SKM-1 treated with dmso at 0.1 percent for 144 hours (cell line): ENCODE data around the gene DAB2IP.

Experiments
- DNase-seq: peaks from one replicate; lab custom pipeline; 2025; ENCODE audit not compliant: unreplicated experiment; lab: John Stamatoyannopoulos, UW

The DAB2IP gene

DNA sequence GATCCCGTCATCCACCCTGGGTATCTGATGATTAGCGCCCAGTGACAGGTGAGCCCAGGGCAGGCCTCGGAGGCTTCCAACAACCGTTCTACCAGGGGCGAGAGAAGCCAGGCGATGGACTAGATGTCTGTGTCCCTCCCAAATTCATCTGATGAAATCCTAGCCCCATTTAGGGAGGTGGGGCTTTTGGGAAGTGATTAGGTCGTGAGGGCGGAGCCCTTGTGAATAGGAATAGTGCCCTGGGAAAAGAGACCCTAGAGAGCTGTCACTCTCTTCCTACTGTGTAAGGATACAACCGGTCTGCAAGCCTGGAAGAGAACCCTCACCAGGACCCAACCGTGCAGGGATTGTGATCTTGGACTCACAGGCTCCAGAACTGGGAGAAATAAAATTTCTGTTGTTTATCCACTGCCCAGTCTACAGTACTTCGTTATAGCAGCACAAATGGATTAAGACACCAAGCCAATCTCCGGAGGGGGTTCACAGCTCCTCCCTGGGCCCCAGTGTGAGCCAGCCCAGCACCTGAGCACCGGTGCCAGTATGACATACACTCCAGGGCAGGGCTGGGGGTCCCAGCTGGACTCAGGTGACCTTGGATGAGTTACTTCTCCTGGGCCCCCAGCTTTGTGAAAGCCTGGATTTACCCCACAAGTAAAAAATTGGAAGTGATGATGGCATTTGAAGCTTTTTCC is 162.2 kb downstream of the DAB2IP start:
- no peak for DNase-seq

DNA sequence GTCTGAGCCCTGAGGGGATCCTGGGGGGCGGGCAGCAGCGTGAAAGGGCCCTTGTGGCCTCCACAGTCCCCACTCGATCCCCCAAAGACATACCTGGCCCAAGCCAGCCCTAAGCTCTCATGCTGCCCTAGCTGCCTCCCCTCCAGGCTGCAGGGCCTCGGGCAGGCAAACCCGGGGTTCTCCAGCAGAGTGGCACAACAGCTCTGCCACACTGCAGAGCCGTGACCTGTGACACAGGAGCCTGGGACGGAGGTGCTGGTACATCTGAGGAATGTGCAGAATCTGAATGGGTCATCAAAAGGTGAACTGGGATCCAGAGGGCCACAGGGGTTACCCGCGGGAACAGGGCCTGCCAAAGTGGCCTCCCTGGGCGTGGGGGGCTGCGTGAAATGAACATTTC is 163.2 kb downstream of the DAB2IP start:
- no peak for DNase-seq

DNA sequence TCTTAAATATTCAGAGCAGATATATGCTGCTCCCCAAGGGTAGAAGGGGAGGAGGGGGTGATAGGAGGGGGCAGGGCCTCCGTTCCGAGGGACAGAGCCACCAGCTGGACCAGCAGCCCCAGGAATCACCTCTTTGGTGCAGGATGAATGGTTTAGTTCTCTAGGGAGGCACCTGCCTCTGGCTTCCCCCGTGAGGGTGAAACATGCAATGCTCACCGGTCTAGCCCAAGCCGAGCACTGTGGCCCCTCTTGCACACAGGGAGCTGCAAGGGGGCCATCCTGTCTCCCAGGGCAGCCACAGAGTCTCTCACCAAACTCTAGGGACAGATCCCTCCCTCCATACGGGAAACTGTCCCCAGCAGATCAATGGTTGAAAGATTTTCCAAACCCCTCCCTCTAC is 163.7 kb downstream of the DAB2IP start:
- DNase-seq: no peak

DNA sequence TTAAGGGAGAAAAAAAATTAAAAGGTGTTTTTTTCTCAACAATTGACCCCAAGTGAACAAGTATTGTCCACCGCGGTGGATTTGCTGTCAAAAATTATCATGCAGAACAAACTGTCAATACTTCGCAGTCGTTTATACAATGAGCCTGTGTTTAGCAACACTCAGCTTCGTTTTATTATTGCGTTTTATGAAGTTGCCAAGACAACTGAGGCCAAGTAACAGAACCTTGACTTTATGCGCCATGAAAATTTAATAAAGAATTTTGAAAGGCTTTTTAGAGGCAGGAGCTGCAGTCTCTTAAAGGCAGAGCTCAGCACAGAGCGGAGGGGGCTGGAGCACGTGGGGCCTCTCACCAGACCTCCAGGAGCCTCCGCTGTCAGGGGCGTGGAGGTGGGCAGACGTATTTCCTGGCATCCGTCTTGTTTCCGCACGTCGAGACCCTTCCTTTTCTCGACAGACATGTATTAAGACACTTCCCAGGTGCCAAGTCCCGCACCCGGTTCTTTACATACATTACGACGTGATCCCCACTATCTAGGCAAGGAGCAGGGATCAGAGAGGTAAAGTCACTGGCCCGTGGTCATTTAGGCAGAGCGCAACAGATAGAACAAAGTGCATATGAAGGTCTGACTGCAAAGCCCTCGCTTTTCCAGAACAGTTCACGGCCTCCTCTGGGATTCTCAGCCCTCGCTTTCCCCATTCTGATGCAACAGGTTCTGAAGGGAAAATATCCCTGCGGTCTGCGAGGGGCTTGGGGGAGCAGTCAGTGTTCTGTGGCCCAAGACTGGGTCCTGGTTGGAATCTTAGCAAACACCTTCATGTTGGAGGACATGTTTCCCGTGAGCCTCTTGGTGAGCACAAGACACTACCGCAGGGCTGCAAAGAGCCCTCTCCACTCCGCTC is 164.4 kb downstream of the DAB2IP start:
- no peak for DNase-seq

DNA sequence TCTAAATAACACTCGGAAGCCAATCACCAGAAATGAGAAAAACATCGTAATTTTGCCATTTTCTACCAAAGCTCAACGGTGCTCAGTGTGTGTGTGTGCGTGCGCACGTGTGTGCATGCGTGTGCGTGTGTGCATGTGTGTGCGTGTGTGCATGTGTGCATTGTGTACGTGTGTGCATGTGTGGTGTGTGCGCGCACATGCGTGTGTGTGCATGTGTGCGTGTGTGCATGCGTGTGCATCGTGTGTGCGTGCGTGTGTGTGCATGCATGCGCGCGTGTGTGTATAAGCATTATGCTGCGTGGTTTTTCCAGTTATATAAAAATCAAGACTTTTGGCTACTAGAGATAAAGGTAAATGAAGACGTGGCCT is 165.0 kb downstream of the DAB2IP start:
- no peak for DNase-seq

DNA sequence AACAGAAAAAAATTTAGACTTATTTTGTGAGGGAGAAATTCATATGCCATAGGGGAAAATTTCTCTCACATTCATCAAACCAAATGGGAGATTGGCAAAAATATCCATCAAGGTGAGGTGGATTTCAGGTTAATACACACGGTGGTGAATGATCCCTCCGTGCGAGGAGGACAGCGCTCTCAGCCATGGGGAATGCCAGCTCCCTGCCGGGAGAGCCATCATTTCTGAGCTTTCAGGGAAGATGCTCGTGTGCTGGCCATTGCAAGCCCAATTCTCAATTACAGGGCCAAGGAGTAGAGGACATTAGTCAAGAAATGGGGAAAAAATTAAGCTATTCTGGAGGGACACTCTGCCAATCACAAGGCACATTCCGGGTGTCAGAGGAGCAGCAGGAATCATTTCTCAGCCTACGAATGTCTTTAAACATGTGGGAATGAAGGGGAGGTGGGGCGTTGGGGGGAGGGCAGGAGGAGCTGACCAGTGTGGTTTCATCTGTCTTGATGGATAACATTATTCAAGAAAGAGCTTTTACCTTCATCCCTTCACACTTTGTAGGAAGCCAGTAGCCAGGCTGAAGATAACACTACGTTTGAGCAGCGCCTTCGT is 165.5 kb downstream of the DAB2IP start:
- DNase-seq: no peak

DNA sequence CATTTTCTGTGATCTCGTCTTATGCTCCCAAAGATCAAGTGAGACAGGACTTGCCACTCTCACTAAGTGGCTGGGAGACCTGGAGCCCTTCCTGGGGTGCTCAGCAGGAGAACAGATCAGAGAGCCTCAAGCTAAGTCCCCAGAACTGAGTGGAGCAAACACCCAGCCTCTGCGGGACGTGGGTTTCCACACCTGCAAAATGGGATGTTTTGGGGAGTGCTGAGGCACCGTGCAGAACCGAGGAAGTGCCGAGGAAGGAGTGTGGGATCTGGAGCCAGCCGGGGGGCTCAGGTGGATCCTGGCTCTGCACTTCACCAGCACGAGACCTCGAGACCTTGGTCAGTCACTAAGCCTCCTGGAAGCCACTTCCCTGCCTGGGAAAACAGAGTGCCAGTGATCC is 166.0 kb downstream of the DAB2IP start:
- no peak for DNase-seq

DNA sequence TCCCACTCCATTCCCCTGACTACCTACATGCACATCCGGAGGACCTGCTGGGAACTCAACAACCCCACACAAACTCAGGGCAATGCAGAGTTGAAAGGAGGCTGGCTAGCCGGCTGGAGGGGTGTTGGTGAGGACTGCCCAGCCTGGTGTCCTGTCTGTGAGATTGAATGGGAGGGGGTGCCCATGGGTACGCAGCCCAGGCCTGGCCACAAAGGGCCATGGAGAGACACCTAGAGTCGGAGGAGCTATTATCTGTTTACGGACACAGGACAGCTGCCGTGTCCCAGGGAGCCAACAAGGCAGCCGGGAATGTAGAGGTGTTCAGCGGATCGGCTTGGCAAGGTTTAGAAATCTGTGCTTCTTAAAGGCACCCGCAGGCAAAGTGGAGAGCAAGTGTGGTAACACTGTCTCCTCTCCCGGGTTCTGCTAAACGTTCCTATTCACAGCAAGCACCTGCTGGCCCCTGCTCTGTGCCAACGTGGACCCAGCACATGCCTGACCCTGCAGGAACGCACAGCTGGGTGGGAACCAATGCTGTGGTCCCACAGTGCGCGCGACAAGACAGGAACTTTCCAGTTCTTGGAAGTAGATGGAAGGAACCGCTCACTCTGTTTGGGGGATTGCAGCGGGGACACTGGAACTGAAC is 166.7 kb downstream of the DAB2IP start:
- DNase-seq: no peak

DNA sequence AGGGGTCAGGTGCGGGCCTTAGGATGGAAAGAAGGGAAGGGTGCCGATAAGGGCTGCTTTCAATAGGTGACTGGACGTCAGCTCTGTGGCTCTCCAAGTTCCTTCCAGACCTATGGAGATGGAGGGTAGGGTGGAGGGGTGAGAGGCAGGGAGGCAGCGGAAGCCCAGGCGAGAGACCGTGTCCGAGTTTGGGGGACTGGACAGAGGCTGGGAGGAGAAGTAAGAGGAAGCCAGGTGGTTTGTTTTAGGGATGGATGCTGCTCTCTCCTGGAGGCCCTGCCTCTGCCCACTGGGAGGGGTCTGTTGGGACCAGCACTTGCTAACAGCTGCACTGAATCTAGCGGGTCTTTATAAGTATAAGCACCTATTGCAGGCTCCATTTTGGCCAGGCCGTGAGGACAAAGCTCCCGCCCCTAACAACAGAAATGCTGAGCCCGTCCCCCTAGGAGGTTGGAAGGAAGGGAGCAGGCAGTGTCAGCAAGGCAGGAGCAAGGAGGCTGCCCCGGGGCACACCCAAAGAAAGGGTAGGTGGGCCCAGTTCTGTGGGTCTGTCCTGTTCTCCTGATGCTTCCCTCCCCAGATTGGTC is 167.5 kb downstream of the DAB2IP start:
- no peak for DNase-seq

DNA sequence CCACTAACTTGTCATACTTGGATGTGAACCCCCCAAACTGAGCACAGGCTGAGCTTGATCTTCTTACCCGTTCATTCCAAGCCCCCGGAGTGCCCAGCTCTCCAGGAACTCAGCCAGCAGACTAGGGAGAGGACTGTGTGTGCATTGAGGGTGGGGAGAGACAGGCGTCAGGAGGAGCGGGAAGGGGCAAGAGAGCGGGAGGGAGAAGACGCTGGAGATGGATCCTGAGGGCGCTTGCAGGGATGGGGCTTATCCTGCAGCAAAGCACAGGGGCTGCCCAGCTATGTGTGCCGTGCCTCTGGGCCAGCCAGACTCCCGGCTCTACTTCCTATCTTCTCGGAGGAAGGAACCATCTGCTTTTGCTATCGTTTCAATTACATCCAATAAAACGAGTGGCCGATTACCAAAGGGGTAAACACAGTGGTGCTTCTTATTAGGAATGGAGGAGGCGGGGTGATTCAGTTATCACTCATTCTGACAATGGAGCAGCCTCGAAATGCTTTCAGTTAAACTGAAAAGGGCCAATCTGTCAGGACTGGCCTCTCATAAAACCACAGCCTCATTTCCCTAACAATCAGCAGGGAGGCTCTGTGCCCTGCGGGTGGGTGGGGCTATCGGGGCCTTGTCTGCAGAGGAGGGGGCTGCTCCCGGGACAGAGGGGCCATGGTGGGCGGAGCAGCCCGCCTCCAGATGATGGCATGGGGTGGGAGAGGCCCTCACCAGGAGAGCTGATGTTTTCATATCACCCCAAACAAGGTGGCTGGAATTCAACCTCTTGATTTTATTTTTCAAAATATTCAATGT is 168.2 kb downstream of the DAB2IP start:
- DNase-seq: no peak

DNA sequence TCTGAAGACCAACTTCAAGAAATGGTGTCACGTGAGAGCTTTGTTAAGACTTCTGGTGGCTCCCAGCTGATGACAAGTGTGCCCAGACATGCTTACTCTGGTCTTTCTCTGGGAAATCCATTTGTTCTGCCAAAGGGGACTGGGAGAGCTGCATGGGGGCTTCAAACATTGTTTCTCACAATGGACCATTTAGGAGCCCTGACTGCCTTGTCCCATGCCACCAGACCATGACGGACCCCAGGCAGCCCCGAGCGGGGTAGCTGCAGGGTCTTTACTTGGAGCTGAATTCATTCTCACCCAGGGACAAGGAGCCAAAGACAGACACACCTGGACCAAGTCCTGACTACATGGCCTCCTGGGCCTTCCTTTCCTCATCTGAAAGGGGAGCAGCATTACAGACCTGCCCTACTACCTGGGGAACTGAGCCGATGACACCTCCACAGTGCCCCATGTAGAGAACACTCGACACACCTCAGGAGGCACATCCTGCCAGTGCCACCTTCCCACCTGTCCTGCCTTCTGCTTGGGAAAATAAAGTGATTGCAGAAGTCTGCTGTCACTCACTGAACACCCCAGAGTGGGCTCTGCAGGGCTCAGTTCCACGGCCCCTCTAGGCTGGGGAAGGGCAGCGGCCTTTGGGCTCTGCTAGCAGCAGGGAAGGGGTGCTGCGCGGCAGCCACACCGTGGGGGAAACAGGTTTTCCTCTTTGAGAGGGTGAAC is 169.0 kb downstream of the DAB2IP start:
- DNase-seq: no peak

DNA sequence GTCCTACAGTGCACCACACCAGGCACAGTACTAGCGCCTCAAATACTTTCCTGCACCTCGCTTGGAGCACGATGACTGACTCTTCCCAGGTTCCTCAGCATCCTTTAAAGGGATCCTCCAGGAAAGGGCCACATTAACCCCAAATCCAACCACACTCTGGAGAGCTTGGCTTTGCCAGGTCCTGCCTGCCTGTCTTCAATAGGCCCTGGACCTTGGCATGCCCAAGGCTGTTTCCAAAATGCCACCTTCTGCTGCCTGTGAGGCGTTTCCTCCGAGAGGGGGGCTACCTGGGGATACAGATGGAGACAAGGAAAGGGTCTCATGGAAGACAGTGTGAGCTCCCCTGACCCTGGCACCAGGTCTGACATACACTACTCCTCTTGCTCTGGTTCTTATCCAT is 169.9 kb downstream of the DAB2IP start:
- DNase-seq: no peak

DNA sequence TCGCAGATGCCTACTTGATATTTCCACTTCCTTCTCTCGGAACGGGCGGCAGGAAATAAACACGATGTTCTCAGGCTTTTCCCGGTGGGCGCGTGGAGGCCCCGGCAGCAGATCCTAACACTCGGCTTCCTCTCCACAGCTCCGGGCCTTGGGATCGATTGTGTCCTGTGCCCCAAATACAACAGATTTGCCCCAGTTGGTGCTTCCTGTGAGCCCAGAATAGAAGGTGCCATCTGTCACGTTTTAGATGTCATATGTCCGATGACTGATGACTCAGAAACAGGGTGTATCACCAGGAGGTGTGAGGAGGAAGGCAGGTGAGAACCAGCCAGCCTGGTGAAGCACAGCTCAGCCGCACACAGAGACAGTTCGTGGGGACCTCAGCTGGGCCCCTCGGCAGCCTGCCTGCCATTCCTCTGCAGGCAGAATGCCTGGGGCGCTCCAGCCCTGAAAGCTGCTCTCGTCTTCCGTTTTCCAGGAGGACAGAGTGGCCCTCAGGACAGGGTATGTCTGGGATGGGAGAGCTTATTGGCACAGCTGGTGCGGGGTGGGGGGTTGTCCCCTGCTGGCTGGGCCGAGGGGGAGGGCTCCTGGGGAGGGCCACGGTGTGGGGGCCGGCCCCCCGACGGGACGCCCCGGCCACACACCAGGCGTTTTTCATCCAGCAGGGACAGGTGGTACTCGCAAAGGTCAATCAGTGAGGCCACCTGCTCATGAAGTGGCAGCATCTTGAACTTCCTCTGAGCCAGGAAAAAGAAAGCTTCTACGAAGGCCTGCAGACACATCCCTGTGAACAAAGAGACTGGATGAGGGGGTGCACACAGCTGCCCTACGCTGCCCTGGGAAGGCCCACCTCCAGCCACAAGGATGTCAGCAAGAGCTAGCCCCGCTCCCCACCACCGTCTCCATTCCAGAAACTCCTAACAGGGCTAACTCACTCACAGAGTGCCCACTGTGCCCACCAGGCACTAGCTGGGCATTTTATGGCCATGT is 171.0 kb downstream of the DAB2IP start:
- DNase-seq: no peak

DNA sequence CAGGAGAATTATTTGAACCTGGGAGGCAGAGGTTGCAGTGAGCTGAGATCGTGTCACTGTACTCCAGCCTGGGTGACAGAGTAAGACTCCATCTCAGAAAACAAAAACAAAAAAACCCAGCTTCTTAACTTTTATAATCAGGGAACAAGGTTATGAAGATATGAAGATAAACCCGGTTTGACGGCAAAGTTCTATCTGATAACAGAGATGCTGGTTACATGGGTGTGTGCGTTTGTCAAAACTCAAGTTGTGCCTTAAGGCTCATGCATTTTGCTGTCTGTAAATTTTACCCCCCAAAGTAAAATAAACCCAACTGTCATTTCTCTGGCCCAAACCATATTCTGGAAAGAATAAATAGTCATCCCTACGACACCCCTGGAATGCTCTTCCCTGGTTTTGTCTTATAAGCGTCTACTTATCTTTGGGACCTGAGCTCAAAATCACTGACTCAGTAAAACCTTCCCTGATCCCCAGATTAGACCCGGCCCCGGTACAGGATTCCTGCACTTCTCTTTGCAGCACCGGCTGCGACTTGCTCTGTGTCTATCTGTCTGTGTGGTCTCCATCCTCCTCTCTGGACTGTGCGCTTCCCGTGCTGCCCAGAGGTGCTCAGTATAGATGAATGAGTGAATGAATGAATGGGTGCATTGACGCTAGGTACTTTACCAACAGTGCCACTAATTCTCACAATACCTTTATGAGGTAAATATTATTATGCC is 172.2 kb downstream of the DAB2IP start:
- no peak for DNase-seq

DNA sequence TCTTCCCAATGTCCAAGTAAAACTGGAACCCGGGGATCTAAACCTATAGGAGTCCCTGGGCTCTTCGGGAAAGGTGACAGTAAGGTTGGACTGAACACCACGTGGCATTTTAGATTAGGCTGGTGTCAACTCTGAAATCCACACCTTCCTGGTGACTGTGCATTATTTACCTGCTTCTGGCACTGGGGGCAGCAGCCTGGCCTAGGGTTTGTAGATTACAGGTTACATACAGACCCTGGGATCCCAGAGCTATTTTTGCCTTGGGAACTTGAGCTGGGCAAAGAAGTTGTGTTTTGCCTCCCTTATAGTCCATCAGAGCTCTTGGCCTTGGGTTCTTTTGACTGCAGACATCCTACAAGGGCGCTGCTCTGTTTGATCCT is 173.2 kb downstream of the DAB2IP start:
- no peak for DNase-seq

DNA sequence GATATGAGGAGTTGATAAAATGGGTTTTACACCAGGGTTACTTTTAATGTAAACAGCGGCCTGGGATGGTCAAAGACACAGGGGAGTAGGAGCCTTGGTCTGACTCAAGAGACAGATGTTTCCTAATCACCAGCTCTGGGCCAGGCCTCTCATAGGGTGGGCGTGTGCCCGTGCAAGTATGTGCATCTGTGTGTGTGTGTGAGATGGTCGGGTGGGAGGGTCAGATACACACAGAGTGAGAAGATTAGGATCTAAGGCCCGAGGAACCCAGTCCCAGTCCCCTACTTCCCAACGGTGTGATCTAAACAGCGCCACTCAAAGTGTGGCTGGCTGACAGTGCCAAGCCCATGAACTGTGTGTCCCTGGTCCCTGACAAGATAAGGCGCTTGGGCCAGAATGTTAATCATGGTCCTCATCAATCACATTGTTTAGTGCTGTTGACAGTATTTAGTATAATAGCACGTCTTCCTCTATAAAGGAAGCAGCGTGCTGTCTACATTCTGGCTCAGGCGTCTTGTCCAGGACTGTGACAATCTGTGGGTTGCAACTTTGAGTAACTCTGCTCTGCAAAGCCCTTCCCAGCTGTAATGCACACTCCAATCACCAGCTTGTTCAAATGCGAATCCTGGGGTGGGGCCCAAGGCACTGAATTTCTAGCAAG is 173.7 kb downstream of the DAB2IP start:
- DNase-seq: no peak

DNA sequence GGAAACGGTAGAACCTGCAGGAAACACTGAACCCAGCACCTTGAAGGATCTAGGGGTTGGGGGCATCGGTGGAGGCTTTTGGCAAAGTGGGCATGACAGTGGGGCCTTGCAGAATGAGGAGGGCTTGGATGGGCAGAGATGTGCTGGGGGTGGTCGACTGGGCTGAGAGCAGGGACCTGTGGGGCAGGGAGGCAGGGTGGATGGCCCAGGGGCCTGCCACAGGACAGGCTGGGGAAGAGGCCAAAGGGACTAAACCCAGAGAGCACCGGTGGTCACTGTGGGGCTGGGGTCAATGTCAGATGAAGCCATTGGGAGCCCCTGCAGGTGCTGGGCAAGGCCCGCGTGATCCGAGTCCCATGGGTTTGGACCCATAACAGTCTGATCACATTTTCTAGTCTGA is 175.3 kb downstream of the DAB2IP start:
- DNase-seq: no peak
